COR-L47 (cell line): ENCODE results near the gene OR56B1.
"Not testable (repeated sequence)": the region's sequence is repeated elsewhere in the genome, so short reads cannot be mapped to it uniquely, and the experiment has no call there.

Source experiments
- DNase-seq: peaks from one replicate; lab custom pipeline; 2025; lab: John Stamatoyannopoulos, UW

OR56B1 gene

DNA sequence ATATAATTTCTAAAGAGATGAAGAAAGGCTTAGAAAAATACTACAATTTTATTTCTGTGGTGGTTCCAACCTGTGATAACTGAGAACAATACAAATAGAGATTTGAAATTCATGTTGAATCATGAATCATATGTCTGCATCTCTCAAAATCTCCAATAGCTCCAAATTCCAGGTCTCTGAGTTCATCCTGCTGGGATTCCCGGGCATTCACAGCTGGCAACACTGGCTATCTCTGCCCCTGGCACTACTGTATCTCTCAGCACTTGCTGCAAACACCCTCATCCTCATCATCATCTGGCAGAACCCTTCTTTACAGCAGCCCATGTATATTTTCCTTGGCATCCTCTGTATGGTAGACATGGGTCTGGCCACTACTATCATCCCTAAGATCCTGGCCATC, at the start of gene OR56B1:
OR56B1 (plus strand) TSS at position 53 of the 400 bp plus-strand sequence; CDS start at position 122, 69 bp downstream.
- no peak for DNase-seq

GRCh38 chr11:5688482-5688881, 47.8 kb upstream of the OR56B1 start:
- no peak for DNase-seq

- DNase-seq, result no peak
Measured at GRCh38 chr11:5689551-5689983, 46.7 kb upstream of the OR56B1 start, which contains the start of gene TRIM22. Gene TRIM22 (plus strand): TSS chr11:5689790. CDS start chr11:5696233, 6,443 bp downstream.

DNA sequence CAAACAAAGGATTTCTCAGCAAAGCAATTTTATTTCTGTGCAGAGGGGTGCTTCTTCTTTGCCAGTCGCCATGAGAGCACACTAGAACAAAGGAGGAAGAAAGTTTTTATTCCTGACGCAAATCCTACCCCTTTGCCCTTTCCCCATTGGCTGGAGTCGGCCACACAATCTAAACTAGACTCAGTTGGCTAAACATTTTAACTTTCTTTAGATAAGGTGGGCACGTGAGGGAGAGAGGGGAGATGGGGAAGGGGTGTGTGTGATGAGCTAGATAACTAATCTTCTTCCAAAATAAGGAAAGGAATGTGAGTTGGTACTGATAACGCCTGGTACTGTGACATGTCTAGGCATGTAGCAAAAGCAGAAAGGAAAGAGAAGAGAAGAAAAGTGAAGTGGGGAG, 46.0 kb upstream of the OR56B1 start:
- DNase-seq, result no peak

- no peak for DNase-seq
Measured at GRCh38 chr11:5690736-5691135, 45.5 kb upstream of the OR56B1 start.

GRCh38 chr11:5691238-5691963, 44.8 kb upstream of the OR56B1 start:
- DNase-seq, result not testable (repeated sequence)

DNA sequence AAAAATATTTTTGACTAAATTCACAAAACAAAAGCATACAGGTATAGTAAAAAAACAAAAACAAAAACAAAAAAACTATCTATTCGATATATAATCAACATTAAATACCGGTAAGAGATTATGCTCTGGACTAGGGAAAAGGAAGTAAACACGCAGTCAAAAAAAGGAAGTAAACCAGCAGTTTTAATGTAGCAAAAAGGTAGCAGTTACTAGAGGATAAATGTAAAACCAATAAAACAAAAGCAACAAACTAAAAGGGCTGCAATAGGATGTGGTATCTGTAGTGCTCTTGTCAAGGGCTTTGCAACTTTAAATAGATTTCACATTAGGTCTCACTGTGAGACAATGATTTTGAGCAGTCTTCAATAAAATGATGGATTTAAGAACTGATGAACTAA, 44.3 kb upstream of the OR56B1 start:
- DNase-seq, result no peak

DNA sequence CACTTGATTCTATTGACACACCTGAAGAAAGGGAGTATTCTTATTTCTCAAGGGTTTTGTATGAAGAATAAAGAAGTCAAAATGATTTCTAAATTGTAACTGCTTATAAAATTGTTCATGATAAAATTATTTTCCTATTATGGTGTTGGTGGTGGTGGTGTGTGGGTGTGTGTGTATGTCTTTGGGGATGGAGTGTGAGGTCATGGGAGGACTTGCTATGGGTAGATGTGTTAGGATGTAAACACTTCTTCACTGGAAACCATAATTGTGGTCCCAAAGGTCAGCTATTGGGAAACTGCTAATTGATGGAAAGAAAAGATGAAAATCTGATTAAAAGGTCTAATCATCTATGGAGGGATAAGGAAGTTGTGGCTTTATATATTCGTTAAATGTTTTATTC, 41.6 kb upstream of the OR56B1 start:
- no peak for DNase-seq

DNA sequence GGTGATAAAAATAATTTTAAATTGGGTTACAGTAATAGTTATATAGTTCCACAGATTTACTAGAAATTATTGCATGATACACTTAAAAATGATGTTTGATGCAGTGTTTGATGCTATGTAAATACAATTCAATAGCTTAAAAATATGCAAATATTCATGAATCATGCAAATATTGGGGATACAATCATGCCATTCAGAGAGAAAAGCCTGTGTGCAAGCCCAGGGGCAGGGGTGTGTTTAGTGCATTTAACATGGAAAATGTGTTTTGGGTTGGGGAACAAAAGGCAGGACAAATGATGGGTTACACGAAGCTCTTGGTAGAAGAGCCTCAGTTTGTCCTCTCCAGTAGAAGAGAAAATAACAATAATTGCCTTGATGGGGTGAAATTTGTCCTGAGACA, 40.7 kb upstream of the OR56B1 start:
- no peak for DNase-seq

GRCh38 chr11:5696210-5696609, 40.0 kb upstream of the OR56B1 start:
- no peak for DNase-seq

GRCh38 chr11:5698281-5698680, 38.0 kb upstream of the OR56B1 start:
- no peak for DNase-seq

- no peak for DNase-seq
Measured at GRCh38 chr11:5700421-5701054, 35.7 kb upstream of the OR56B1 start.

GRCh38 chr11:5701055-5701577, 35.1 kb upstream of the OR56B1 start:
- no peak for DNase-seq

- DNase-seq, result no peak
Measured at GRCh38 chr11:5703741-5704536, 32.3 kb upstream of the OR56B1 start.

DNA sequence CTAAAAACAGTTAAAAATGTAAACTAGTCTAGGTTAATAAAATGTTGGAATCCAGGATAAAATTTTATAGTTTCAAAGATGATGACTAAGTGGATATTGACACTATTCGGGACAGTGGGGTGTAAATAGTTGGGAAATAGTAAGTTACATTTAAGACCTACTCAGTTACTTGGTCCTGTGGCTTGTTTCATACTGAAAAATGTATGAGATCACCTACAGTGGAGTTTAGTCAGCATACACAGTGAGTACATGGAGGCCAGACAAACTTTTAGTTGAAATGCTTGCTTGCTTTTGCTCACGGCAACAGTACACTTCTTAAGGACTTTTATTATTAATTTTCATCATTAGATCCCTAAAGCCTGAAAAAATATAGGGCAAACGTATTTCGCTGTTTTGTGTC, 30.6 kb upstream of the OR56B1 start:
- DNase-seq, result no peak

DNA sequence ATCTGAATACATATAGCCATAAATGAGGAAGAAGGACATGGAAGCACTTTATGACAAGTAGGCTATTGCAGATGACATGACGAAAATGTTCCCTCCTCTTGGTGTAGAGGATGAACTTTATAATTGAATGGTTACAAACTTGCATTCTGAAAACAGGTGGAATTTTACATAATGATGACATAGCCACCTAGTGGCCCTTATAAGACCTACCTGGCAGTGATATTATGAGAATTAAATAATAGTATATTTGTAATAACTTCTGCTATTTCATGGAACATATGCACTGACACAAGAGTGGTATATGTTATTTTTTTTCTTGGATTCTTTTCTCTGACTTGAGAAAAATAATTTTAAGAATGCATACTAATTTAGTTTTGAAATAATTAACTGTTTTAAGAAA, 23.7 kb upstream of the OR56B1 start:
- DNase-seq, result no peak

DNA sequence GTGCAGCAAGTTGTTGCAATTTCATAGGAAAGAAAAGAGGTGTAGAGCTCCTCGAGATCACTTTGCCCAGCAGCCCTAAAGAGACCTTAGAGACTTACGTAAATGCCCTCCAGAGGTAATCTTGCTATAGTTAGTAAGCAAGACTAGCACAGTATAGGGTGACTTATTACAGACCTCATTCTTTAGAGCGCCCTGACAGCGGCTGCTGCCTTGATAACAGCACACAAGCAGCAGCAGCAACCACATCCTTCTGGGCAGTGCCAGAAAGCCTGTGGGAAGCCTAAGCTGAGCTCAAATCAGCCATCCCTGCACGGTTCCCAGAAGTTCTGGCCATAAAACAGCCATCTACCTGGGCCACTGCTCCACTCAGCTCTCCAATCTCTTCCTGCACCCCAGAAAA, 22.6 kb upstream of the OR56B1 start:
- no peak for DNase-seq

DNA sequence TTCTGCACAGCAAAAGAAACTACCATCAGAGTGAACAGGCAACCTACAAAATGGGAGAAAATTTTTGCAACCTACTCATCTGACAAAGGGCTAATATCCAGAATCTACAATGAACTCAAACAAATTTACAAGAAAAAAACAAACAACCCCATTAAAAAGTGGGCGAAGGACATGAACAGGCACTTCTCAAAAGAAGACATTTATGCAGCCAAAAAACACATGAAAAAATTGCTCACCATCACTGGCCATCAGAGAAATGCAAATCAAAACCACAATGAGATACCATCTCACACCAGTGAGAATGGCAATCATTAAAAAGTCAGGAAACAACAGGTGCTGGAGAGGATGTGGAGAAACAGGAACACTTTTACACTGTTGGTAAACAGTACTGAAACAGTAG, 19.7 kb upstream of the OR56B1 start:
- not testable (repeated sequence) for DNase-seq

GRCh38 chr11:5719703-5720495, 16.3 kb upstream of the OR56B1 start:
- DNase-seq, result no peak

GRCh38 chr11:5722622-5723021, 13.6 kb upstream of the OR56B1 start:
- DNase-seq, result no peak

- no peak for DNase-seq
Measured at GRCh38 chr11:5726351-5726750, 9.9 kb upstream of the OR56B1 start.

GRCh38 chr11:5727691-5728090, 8.6 kb upstream of the OR56B1 start:
- no peak for DNase-seq
